Activated T-cell treated with anti-CD3 and anti-CD28 coated beads for 24 hours (primary cell): ENCODE results near the gene ACOXL.
"Not testable (repeated sequence)": the region's sequence is repeated elsewhere in the genome, so short reads cannot be mapped to it uniquely, and the experiment has no call there.

Source experiments
- DNase-seq: peaks from one replicate; pipeline ENCODE4 v3.0.0-alpha.2; 2020; ENCODE audit warnings: low read depth

The ACOXL gene

GRCh38 chr2:111042261-111042660 is 309.9 kb downstream of the ACOXL start:
- no peak for DNase-seq

- no peak for DNase-seq
These were observed 310.7 kb downstream of the ACOXL start for GRCh38 chr2:111042772-111043771.

- no peak for DNase-seq
These were observed 311.7 kb downstream of the ACOXL start for GRCh38 chr2:111044066-111044465.

DNA sequence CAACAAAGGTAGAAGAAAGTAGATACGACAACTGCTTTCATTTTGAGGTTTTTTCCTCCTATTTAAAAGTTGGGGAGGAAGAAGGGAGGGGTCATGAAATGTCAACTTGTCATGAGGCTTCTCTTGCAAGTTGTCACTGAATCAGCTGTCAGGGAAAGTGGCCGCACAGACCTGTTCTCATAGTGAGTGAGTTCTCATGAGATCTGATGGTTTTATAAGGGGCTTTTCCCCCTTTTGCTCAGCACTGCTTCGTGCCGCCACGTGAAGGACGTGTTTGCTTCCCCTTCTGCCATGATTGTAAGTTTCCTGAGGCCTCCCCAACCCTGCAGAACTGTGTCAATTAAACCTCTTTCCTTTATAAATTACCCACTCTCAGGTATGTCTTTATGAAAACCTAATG is 312.9 kb downstream of the ACOXL start:
- DNase-seq, result not testable (repeated sequence)

- no peak for DNase-seq
These were observed 313.5 kb downstream of the ACOXL start for GRCh38 chr2:111045771-111046444.

DNA sequence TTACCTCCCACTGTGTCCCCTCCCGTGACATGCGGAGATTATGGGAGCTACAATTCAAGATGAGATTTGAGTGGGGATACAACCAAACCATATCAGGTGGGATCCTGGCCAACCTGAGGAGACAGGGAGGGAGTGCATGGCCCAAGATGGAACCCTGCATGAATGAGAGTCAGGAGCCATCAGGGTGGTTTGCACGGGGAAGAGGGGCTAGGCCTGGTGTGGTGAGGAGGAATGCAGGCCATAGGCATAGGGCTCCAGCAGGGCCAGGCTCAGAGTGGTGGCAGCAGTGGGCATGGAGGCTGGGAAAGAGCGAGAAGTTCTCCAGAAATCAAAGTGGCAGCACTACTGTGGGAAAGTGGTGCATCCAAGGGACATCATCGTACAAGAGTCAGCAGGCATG is 314.3 kb downstream of the ACOXL start:
- no peak for DNase-seq

- no peak for DNase-seq
These were observed 316.7 kb downstream of the ACOXL start for GRCh38 chr2:111048856-111049768.

GRCh38 chr2:111049792-111050640 is 317.6 kb downstream of the ACOXL start:
- peak; percentile 28 for DNase-seq

- no peak for DNase-seq
These were observed 318.5 kb downstream of the ACOXL start for GRCh38 chr2:111050701-111051376.

DNA sequence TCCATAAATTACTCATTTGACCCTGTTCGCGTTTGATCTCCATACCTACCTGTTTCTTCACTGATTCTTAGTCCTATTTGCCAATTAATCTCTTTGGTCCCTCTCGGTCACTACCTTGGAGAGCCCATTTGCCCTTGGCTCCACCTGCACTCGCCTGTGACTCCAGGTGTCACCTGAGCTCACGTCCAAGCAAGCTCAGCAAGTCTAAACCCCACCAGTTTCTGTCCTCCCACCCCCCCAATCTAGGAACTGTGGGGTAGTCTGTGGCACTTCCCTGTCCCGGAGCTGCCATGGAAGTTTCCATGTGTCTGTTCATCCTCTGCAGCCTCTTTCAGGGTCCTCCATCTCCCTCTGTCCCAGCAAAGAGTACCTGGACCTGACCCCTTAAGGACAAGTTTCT is 320.2 kb downstream of the ACOXL start:
- DNase-seq, result no peak

DNA sequence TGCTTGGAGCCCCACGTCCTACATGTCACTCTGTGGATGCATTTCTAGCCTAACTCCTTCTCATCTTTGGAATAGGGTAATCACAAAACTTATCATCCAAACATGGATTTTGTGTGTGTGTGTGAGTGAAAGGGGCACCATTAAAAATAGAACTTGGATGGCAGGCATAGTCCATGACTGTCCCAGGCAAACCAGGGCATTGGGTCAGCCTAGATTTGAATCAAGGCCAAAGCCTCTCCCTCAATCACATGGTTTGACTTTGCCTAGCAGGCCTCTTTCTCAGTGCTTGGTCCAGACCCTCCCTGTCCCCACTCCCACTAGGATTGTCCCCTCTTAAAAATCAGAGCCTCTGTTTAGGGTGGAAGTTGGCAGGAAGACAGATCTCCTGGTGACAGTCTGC is 320.9 kb downstream of the ACOXL start:
- DNase-seq, result no peak

- DNase-seq, result no peak
These were observed 321.6 kb downstream of the ACOXL start for GRCh38 chr2:111053825-111054515.

DNA sequence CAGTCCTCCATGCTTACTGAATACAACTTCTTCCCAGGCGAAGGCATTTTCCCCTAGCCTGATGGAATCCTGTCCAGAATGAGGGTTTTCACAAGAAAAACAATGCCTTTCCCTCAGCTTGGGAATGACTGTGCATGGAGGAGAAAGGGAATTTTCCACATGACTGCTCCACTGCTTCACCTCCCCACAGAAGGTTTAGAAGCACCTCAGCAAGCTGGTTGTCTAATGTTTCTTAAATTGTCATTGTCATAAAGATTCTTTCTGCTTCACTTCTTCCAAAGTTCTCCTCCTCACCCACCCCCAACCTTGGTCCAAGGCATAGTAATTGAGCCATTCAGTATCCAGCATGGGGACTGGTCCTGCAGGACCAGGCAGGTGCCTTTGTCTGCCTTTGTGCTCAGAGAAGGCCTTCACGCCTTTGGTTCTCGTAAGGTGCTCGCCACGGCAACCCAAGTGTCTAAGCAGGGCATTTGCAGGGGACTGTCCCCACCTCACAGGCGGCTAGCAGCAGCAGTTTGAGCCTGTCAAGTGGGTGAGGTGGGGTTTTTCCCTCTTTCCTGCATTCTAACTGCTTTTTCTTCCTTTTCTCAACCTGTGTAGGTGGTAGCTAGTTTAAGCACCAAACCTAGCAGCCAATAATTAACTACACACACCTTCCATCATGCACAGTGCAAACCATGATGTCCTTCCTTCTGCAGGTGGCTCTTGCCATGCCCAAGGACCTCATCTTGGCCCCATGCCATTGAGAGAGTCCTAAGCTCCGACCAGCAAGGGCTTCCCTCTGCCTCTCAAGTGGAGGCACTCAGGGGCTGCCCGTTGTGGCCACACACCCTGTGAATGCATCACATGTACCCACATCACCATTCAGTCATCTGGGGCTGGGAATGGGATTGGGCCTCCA is 322.7 kb downstream of the ACOXL start:
- DNase-seq, result peak; percentile 56

DNA sequence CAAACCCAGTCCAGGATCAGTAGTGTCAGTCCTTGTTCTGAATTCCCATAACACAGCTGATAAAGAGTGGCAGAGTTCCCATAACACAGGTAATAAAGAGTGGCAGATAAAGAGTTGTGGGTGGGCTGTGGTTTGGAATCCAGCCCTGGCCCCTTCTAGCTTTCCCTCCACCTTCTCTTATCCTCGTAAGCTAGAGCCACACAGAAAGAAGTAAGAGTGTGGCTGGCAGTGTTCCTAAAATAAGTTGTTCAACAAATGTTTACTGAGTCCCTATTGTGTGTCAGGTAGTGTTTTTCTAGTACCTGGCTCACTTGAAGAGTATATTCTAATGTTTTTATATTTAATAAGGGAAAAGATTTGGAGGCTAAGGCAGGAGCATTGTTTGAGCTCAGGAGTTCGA is 323.4 kb downstream of the ACOXL start:
- no peak for DNase-seq

DNA sequence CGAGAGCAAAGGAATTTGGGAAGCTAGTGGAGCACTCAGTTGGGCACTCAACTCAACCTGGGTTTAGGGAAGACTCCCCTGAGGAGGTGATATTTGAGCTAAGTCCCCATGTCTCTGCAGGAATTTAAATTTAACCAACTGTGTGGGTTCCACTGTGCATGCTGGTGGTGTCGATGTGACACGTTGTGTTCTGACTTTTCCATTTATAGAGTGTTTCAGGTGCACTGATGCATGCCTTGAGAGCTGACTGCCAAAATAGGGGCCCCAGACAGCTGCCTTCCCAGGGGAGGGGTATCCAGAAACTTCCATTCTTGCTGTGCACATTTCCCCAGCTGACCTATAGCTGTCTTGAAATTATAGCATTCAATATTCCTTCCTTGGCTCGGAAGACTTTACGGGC is 324.7 kb downstream of the ACOXL start:
- DNase-seq, result no peak

- DNase-seq, result no peak
These were observed 325.3 kb downstream of the ACOXL start for GRCh38 chr2:111057721-111058120.

DNA sequence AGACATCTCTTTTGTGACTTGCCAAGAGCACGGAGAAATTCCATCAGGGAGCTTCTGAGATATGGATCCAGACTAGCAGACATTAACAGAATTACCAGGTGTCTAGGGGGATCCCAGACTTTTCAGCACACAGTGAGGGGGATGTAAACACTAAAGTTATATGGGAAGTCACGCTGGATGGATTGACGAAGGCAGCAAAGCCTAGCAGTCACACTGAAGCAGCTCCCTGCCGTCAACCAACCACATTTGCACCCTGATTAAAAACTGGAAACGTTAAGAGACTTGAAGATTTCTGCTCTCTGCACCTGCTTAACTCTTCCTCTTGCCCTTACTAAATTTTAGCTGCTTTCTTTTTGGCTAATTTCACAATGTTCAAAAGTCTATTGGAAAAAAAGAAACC is 325.9 kb downstream of the ACOXL start:
- no peak for DNase-seq

GRCh38 chr2:111061191-111061590 is 328.8 kb downstream of the ACOXL start:
- no peak for DNase-seq

- DNase-seq, result no peak
These were observed 330.0 kb downstream of the ACOXL start for GRCh38 chr2:111062417-111062816.
